HEK293 (cell line): Measurements from ENCODE around the gene LVRN.

Experiments used
- CTCF ChIA-PET: fragments of 350-600 bp; formaldehyde crosslinking; extraction: SDS; loops from one replicate; lab custom pipeline; 2021; ENCODE audit warnings: antibody characterized with exemption; lab: Yijun Ruan, JAX
- POLR2A ChIA-PET: fragments of 300-600 bp; formaldehyde crosslinking; extraction: SDS; loops from one replicate; lab custom pipeline; 2020; ENCODE audit warnings: antibody characterized with exemption, inconsistent platforms; lab: Yijun Ruan, JAX
- H3K27ac ChIP-seq: fragments of 200-500 bp; sonication (Bioruptor generic); 2 replicates; pipeline ENCODE4 v1.5.1; 2014; ENCODE audit warnings: low read depth, low read length, control low read depth, inconsistent platforms; ENCODE audit errors: extremely low read depth
- H3K36me3 ChIP-seq, 2 experiments: fragments of 200-500 bp in 1 of 2; sonication (Bioruptor generic) in 1 of 2; 1 replicate in 1 of 2; 2 replicates in 1 of 2; pipeline ENCODE4 v1.5.1; 2014 to 2017; ENCODE audit warnings: inconsistent platforms in 2 of 2, low read length in 2 of 2; ENCODE audit not compliant: control insufficient read depth in 2 of 2, insufficient read depth in 1 of 2
- H3K4me1 ChIP-seq: fragments of 200-500 bp; sonication (Bioruptor generic); 2 replicates; pipeline ENCODE4 v1.5.1; 2014; ENCODE audit warnings: mild to moderate bottlenecking, low read length, inconsistent platforms; ENCODE audit not compliant: control insufficient read depth, insufficient read depth
- H3K4me3 ChIP-seq: 2 replicates; pipeline ENCODE4 v1.5.1; 2011; ENCODE audit warnings: low read depth, mild to moderate bottlenecking, control low read depth, low read length, moderate library complexity
- H3K9me3 ChIP-seq: fragments of 200-500 bp; sonication (Bioruptor generic); 2 replicates; pipeline ENCODE4 v1.5.1; 2014; ENCODE audit warnings: low read depth, low read length, inconsistent platforms; ENCODE audit not compliant: control insufficient read depth, insufficient read depth
- EGR2 ChIP-seq: fragments of 450-650 bp; formaldehyde crosslinking; IDR thresholded peaks from 2 replicates; pipeline ENCODE4 v1.5.1; 2016; ENCODE audit warnings: low read depth, missing biosample characterization, missing genetic modification characterization
- HOXA7 ChIP-seq: sonication (generic); formaldehyde crosslinking; IDR thresholded peaks from 2 replicates; pipeline ENCODE4 v1.8.1; 2022; ENCODE audit warnings: missing genetic modification reagents, borderline replicate concordance
- KLF9 ChIP-seq: fragments of 450-650 bp; formaldehyde crosslinking; IDR thresholded peaks from 2 replicates; pipeline ENCODE4 v1.5.1; 2016; ENCODE audit warnings: missing biosample characterization, missing genetic modification characterization, low read depth
- SCRT2 ChIP-seq: fragments of 450-650 bp; formaldehyde crosslinking; IDR thresholded peaks from 2 replicates; pipeline ENCODE4 v1.5.1; 2016; ENCODE audit warnings: missing biosample characterization, missing genetic modification characterization
- TRIM28 ChIP-seq: IDR thresholded peaks from 2 replicates; pipeline ENCODE4 v1.6.1; 2011; ENCODE audit warnings: low read length, control low read depth, borderline replicate concordance
- WT1 ChIP-seq: fragments of 450-650 bp; formaldehyde crosslinking; IDR thresholded peaks from 2 replicates; pipeline ENCODE4 v1.5.1; 2016; ENCODE audit warnings: missing biosample characterization, missing genetic modification characterization
- ZBTB48 ChIP-seq: fragments of 450-650 bp; formaldehyde crosslinking; IDR thresholded peaks from 2 replicates; pipeline ENCODE4 v1.5.1; 2016; ENCODE audit warnings: missing biosample characterization, missing genetic modification characterization
- ZBTB8A ChIP-seq: fragments of 450-650 bp; formaldehyde crosslinking; IDR thresholded peaks from 2 replicates; pipeline ENCODE4 v1.5.1; 2016; ENCODE audit warnings: missing biosample characterization, missing genetic modification characterization
- ZFHX2 ChIP-seq: fragments of 450-650 bp; formaldehyde crosslinking; conservative IDR thresholded peaks from 2 replicates; pipeline ENCODE4 v1.5.1; 2016; ENCODE audit warnings: missing biosample characterization, missing genetic modification characterization
- ZIC2 ChIP-seq: fragments of 450-650 bp; formaldehyde crosslinking; IDR thresholded peaks from 2 replicates; pipeline ENCODE4 v1.5.1; 2016; ENCODE audit warnings: missing biosample characterization, missing genetic modification characterization
- ZNF37A ChIP-seq: fragments of 450-650 bp; IDR thresholded peaks from 2 replicates; pipeline ENCODE4 v1.5.1; 2018; ENCODE audit warnings: missing biosample characterization, missing genetic modification characterization
- ZNF571 ChIP-seq: fragments of 450-650 bp; formaldehyde crosslinking; IDR thresholded peaks from 2 replicates; pipeline ENCODE4 v1.5.0; 2017; ENCODE audit warnings: missing biosample characterization, missing genetic modification characterization
- ZNF747 ChIP-seq: fragments of 450-650 bp; formaldehyde crosslinking; IDR thresholded peaks from 2 replicates; pipeline ENCODE4 v1.5.1; 2016; ENCODE audit warnings: missing biosample characterization, missing genetic modification characterization
- ZNF777 ChIP-seq: fragments of 450-650 bp; formaldehyde crosslinking; IDR thresholded peaks from 2 replicates; pipeline ENCODE4 v1.5.1; 2017; ENCODE audit warnings: missing biosample characterization, missing genetic modification characterization, borderline replicate concordance
- ZNF785 ChIP-seq: fragments of 450-650 bp; formaldehyde crosslinking; IDR thresholded peaks from 2 replicates; pipeline ENCODE4 v1.5.1; 2016; ENCODE audit warnings: missing biosample characterization, missing genetic modification characterization
- TF ChIP-seq, protein P1 (sequence below): sonication (generic); formaldehyde crosslinking; IDR thresholded peaks from 2 replicates; pipeline ENCODE4 v1.8.1; 2022; ENCODE audit warnings: mild to moderate bottlenecking, moderate library complexity, missing genetic modification reagents
- TF ChIP-seq, protein P2 (sequence below): fragments of 450-650 bp; IDR thresholded peaks from 2 replicates; pipeline ENCODE4 v1.5.1; 2018; ENCODE audit warnings: missing biosample characterization, mild to moderate bottlenecking, missing genetic modification characterization
- TF ChIP-seq, protein P3 (sequence below): fragments of 450-650 bp; formaldehyde crosslinking; IDR thresholded peaks from 2 replicates; pipeline ENCODE4 v1.5.1; 2016; ENCODE audit warnings: missing biosample characterization, missing genetic modification characterization
- TF ChIP-seq, protein P4 (sequence below): fragments of 450-650 bp; formaldehyde crosslinking; conservative IDR thresholded peaks from 2 replicates; pipeline ENCODE4 v1.5.1; 2016; ENCODE audit warnings: low read depth, missing biosample characterization, missing genetic modification characterization

LVRN gene

DNA sequence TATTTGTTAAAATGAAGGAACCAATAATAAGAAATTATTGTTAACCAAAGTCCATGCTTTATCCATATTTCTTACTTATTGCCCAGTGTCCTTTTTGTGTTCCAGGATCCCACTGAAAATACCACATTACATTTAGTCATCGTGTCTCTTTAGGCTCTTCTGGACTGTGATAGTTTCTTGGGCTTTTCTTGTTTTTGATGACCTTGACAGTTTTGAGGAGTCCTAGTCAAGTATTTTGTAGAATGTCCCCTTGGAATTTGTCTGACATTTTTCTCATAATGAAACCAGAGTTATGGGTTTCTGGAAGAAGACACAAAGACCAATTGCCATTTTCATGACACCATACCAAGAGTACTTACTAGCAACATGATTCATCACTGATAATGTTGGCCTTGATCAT lies 108.9 kb downstream of the LVRN start:
- no peaks in the 10 kb centered on the region for H3K4me1 ChIP-seq
- no peak for TF ChIP-seq ZNF785 (tag by site-specific recombination)
- TF ChIP-seq ZBTB48 (tag by site-specific recombination) = no peak
- TF ChIP-seq ZNF747 (tag by site-specific recombination) = no peak
- H3K9me3 ChIP-seq = no peaks in the 10 kb centered on the region
- no peaks in the 10 kb centered on the region for H3K36me3 ChIP-seq
- CTCF ChIA-PET = interaction anchor here (4.1 kb wide), 1 partner anchor 436 kb away, joined by 19 read pairs; no protein-coding TSS in a partner anchor
- no peak overlapping the region for H3K4me3 ChIP-seq
- no peak overlapping the region for H3K27ac ChIP-seq
- POLR2A ChIA-PET = no interaction called here

DNA sequence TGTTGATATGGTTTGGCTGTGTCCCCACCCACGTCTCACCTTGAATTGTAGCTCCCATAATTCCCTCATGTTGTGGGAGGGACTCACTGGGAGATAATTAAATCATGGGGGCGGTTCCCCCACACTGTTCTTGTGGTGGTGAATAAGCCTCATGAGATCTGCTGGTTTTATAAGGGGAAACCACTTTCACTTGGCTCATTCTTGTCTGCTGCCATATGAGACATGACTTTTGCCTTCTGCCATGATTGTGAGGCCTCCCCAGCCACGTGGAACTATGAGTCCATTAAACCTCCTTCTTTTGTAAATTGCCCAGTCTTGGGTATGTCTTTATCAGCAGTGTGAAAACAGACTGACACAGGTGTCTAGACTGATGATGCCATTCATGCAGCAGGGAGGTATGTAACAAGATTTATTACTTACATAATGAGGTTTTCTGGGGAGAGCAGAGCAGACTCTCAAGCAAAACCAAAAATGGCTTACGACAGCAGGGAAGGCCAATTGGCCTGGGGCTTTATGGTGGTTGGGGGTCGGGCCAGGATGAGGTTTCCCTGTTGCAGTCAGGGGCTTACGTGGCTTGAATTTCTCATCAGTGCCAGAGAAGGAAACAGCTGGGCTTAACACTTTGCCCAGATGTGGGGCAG lies 113.0 kb downstream of the LVRN start:
- TF ChIP-seq ZFHX2 (tag by site-specific recombination) (peak; percentile 84), EGR2 (peak; percentile 90), ZIC2 (tag by site-specific recombination) (peak; percentile 17; the same call in 1 of the 2 replicates), WT1 (tag by site-specific recombination) (peak; percentile 29; the same call in 1 of the 2 replicates), ZNF785 (tag by site-specific recombination) (no peak), TRIM28 (no peak), SCRT2 (tag by site-specific recombination) (peak; percentile 36; the same call in 1 of the 2 replicates), ZNF571 (tag by site-specific recombination) (no peak), ZBTB8A (tag by site-specific recombination) (no peak), ZNF777 (tag by site-specific recombination) (no peak), KLF9 (tag by site-specific recombination) (no peak), ZNF37A (tag by site-specific recombination) (no peak), HOXA7 (CRISPR knock-in tag) (no peak)
- TF ChIP-seq, protein P1, sequence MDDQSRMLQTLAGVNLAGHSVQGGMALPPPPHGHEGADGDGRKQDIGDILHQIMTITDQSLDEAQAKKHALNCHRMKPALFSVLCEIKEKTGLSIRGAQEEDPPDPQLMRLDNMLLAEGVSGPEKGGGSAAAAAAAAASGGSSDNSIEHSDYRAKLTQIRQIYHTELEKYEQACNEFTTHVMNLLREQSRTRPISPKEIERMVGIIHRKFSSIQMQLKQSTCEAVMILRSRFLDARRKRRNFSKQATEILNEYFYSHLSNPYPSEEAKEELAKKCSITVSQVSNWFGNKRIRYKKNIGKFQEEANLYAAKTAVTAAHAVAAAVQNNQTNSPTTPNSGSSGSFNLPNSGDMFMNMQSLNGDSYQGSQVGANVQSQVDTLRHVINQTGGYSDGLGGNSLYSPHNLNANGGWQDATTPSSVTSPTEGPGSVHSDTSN (CRISPR knock-in tag) = no peak
- TF ChIP-seq, protein P2, sequence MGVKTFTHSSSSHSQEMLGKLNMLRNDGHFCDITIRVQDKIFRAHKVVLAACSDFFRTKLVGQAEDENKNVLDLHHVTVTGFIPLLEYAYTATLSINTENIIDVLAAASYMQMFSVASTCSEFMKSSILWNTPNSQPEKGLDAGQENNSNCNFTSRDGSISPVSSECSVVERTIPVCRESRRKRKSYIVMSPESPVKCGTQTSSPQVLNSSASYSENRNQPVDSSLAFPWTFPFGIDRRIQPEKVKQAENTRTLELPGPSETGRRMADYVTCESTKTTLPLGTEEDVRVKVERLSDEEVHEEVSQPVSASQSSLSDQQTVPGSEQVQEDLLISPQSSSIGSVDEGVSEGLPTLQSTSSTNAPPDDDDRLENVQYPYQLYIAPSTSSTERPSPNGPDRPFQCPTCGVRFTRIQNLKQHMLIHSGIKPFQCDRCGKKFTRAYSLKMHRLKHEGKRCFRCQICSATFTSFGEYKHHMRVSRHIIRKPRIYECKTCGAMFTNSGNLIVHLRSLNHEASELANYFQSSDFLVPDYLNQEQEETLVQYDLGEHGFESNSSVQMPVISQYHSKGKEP = no peak
- TF ChIP-seq, protein P3, sequence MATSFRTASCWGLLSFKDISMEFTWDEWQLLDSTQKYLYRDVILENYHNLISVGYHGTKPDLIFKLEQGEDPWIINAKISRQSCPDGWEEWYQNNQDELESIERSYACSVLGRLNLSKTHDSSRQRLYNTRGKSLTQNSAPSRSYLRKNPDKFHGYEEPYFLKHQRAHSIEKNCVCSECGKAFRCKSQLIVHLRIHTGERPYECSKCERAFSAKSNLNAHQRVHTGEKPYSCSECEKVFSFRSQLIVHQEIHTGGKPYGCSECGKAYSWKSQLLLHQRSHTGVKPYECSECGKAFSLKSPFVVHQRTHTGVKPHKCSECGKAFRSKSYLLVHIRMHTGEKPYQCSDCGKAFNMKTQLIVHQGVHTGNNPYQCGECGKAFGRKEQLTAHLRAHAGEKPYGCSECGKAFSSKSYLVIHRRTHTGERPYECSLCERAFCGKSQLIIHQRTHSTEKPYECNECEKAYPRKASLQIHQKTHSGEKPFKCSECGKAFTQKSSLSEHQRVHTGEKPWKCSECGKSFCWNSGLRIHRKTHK (tag by site-specific recombination) = no peak
- TF ChIP-seq, protein P4, sequence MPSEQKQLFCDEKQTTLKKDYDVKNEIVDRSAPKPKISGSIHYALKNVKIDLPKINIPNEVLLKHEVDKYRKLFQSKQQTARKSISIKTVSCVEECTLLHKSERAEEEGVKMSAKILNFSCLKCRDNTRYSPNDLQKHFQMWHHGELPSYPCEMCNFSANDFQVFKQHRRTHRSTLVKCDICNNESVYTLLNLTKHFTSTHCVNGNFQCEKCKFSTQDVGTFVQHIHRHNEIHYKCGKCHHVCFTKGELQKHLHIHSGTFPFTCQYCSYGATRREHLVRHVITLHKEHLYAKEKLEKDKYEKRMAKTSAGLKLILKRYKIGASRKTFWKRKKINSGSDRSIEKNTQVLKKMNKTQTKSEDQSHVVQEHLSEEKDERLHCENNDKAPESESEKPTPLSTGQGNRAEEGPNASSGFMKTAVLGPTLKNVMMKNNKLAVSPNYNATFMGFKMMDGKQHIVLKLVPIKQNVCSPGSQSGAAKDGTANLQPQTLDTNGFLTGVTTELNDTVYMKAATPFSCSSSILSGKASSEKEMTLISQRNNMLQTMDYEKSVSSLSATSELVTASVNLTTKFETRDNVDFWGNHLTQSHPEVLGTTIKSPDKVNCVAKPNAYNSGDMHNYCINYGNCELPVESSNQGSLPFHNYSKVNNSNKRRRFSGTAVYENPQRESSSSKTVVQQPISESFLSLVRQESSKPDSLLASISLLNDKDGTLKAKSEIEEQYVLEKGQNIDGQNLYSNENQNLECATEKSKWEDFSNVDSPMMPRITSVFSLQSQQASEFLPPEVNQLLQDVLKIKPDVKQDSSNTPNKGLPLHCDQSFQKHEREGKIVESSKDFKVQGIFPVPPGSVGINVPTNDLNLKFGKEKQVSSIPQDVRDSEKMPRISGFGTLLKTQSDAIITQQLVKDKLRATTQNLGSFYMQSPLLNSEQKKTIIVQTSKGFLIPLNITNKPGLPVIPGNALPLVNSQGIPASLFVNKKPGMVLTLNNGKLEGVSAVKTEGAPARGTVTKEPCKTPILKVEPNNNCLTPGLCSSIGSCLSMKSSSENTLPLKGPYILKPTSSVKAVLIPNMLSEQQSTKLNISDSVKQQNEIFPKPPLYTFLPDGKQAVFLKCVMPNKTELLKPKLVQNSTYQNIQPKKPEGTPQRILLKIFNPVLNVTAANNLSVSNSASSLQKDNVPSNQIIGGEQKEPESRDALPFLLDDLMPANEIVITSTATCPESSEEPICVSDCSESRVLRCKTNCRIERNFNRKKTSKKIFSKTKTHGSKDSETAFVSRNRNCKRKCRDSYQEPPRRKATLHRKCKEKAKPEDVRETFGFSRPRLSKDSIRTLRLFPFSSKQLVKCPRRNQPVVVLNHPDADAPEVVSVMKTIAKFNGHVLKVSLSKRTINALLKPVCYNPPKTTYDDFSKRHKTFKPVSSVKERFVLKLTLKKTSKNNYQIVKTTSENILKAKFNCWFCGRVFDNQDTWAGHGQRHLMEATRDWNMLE = no peak
- H3K4me3 ChIP-seq = no peak overlapping the region
- no peaks in the 10 kb centered on the region for H3K4me1 ChIP-seq
- no peak overlapping the region for H3K27ac ChIP-seq
- ChIA-PET POLR2A (interaction anchor here (1.7 kb wide), 1 partner anchor 10 kb away, joined by 7 read pairs; the partner anchor contains the start of gene COMMD10), CTCF (interaction anchor here (1.6 kb wide), 1 partner anchor 7 kb away, joined by 9 read pairs; no protein-coding TSS in a partner anchor)
- H3K9me3 ChIP-seq = no peaks in the 10 kb centered on the region
- H3K36me3 ChIP-seq = no peaks in the 10 kb centered on the region
